Brain microvascular endothelial cell (primary cell): ENCODE results near the gene CFAP45.

ENCODE experiments used
- DNase-seq: peaks from one replicate; pipeline ENCODE4 v3.0.0-alpha.2; 2020
- H3K27ac ChIP-seq: fragments of 250-450 bp; sonication (Bioruptor Pico); 2 replicates; pipeline ENCODE4 v1.5.1; 2020; ENCODE audit warnings: mild to moderate bottlenecking, moderate library complexity
- H3K27me3 ChIP-seq: fragments of 250-450 bp; sonication (Bioruptor Pico); replicated peaks from 2 replicates; pipeline ENCODE4 v1.5.1; 2020; ENCODE audit warnings: mild to moderate bottlenecking
- H3K36me3 ChIP-seq: fragments of 250-450 bp; sonication (Bioruptor Pico); replicated peaks from 2 replicates; pipeline ENCODE4 v1.5.1; 2020; ENCODE audit warnings: mild to moderate bottlenecking
- H3K4me3 ChIP-seq: 2 replicates; pipeline ENCODE4 v1.5.1; 2011; ENCODE audit warnings: low read depth, mild to moderate bottlenecking, control low read depth, low read length, moderate library complexity
- CTCF ChIP-seq: IDR thresholded peaks from 2 replicates; pipeline ENCODE4 v1.5.1; 2011; ENCODE audit warnings: low read depth, mild to moderate bottlenecking, moderate library complexity, low read length, control low read depth, inconsistent platforms; ENCODE audit errors: missing control alignments
- in situ Hi-C: cut with HindIII; loops from 2 replicates; pipeline ENCODE4 v1.10.0; 2017; ENCODE audit warnings: low sequenced_read_pairs, low pct_ligation_motif_present

Gene CFAP45

DNA sequence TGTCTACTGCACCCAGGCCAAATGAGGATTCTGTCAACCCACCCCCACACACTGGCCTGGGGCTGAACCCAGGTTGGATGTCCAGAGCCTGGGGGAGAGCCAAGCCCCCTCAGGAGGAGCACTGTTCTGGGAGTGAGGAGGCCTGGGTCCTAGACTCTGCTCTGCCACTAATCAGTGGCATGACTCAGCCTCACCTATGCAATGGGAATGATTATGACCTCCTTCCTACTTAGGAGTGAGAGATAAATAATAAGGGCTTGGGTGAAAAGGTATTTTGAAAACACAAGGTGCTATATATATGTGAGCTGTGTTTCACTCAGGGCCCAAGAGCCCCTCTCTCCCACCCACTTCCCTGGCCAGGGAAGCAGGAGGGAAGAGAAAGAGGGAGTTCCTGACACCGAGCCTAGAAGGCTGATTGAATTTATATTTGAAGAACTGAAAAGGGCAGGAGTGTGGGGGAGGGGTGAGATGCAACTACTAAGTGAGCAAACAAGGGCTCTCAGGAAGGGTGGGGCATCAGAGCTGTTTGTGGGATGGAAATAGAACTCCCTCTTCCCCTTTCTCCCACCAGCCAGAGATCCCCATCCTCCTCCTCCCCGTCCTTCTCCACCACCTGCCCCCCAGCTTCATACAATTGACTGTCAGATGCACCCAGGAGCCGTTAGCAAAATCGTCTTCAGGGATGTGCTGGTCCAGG lies 37.2 kb upstream of the CFAP45 start:
- Histone ChIP-seq H3K36me3 (no peaks in the 10 kb centered on the region), H3K4me3 (no peak overlapping the region), H3K27ac (no peak overlapping the region), H3K27me3 (no peaks in the 10 kb centered on the region)
- no peak for DNase-seq
- TF ChIP-seq CTCF: no peak
- in situ Hi-C loops: no loop called here

DNA sequence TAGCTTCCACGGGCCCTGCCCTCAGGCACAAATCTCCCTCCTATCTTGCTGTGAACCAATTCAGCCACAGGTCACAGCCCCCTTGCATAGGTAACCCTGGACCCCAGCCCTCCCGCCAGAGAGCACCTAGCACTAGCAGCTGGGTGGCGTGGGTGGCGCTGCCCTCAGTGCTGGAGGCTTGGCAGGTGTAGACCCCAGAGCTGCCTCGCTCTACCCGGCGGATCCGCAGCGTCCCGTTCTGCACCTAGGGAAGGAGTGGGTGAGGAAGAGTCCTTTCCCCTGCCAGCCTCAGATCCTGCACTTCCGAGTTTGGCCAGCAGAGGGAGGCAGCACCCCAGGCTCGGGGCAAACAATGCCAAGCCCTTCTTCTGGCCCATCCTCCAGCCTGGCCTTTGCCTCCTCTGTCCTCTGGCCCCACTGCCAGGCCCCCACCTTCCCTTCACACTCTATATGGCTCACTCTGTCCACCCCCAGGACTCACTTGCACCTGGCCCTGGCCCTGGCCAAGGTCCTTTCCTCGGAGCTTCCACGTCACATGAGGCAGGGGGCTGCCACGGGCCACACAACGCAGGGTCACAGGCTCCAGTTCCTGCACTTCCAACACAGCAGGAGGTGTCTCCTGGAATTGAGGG lies 36.4 kb upstream of the CFAP45 start:
- Histone ChIP-seq H3K4me3 (no peak overlapping the region), H3K36me3 (no peaks in the 10 kb centered on the region), H3K27me3 (no peaks in the 10 kb centered on the region), H3K27ac (no peak overlapping the region)
- in situ Hi-C loops: no loop called here
- no peak for DNase-seq
- TF ChIP-seq CTCF: peak; percentile 98

DNA sequence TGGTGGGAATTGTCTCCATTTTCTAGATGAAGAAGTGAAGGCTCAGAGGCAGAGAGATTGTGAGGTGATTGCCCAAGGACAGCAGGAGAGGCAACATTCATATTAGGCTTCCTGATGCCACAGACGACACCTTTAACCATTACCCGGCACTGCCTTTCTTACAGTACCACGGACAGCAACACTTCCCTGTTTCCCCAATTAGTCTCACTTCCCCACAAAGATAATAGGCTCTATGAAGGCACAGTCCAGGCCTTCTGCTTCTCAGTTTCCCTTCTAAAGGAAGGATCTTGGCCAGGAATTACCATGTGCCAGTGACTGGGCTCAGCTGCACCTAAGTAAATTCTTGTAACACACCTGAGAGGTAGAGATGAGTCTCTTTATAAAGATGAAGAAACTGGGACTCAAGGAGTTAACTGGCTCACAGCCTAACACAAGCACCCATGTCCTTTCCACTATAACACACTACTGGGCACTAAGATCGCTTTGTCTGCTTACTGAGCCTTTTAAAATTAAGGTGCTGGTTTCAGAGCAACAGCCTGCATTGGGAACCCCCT lies 35.8 kb upstream of the CFAP45 start:
- H3K27me3 ChIP-seq: no peaks in the 10 kb centered on the region
- H3K4me3 ChIP-seq: no peak overlapping the region
- no peaks in the 10 kb centered on the region for H3K36me3 ChIP-seq
- no peak for TF ChIP-seq CTCF
- no peak for DNase-seq
- in situ Hi-C loops: no loop called here
- H3K27ac ChIP-seq: no peak overlapping the region

GRCh38 chr1:159935305-159935704 lies 35.3 kb upstream of the CFAP45 start:
- H3K4me3 ChIP-seq: no peak overlapping the region
- H3K27ac ChIP-seq: no peak overlapping the region
- no peaks in the 10 kb centered on the region for H3K36me3 ChIP-seq
- in situ Hi-C loops: no loop called here
- no peak for TF ChIP-seq CTCF
- no peaks in the 10 kb centered on the region for H3K27me3 ChIP-seq
- DNase-seq: no peak

GRCh38 chr1:159934136-159935039 lies 34.4 kb upstream of the CFAP45 start:
- in situ Hi-C loops: no loop called here
- Histone ChIP-seq H3K36me3 (no peaks in the 10 kb centered on the region), H3K27me3 (no peaks in the 10 kb centered on the region), H3K27ac (no peak overlapping the region), H3K4me3 (no peak overlapping the region)
- TF ChIP-seq CTCF: no peak
- no peak for DNase-seq
